ENCODE results near the gene SEMA5A.
"Not testable (repeated sequence)": the region's sequence is repeated elsewhere in the genome, so short reads cannot be mapped to it uniquely, and the experiment has no call there.

The SEMA5A gene

GRCh38 chr5:9431496-9432258 lies 114.2 kb downstream of the SEMA5A start:
- DNase-seq, result no peak

DNA sequence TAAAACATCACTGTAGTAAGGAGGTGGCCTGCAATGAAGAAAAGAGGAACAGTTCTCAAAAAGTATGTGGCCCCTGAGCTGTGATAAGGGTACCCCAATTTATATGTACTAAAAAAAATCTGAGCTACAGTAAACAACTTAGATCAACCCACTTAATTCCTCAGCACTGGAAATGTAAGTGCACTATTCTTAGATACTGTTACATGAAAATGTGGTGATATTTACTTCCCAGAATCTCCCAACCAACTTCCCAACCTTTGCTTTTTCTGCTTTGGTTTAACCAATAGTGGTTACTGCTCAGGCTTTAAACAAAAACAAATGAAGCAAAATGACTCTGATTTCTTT lies 114.8 kb downstream of the SEMA5A start:
- no peak for DNase-seq

DNA sequence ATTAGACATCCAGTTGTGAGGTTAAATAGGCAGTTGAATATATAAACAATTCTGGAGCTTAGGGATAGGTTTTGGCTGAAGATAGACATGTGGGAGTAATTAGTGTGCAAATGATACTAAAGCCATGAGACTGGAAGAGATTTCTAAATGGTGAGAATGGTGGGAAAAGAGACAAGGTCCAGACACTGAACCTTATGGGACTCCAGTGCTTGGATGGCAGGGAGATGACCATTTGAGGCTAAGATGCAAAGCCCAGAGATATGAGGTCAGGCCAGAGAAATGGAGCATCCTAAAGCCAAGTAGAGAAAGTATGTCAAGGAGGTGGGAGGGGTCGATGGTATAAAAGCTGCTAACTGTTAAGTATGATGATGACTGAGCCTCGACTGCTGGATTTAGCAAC lies 115.6 kb downstream of the SEMA5A start:
- DNase-seq, result no peak

GRCh38 chr5:9429691-9430215 lies 116.1 kb downstream of the SEMA5A start:
- DNase-seq, result no peak

DNA sequence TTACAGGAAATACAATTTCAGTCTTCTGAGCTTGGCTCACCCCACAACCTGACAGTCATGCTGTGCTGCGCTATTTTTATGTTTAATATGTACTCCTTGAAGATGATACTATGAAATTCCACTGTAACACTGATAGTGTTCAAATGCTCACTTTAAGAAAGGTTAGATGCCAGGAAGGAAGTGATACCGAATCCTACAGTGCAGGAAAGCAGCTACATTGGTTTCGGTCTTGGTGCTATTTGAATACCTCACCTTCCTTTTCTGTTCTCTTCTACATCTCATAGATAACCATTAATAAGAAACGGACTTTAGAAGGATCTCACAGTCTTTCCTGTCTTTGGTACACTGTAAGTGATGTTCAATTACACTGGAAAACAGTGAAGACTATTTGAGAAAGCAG lies 117.6 kb downstream of the SEMA5A start:
- DNase-seq, result no peak

DNA sequence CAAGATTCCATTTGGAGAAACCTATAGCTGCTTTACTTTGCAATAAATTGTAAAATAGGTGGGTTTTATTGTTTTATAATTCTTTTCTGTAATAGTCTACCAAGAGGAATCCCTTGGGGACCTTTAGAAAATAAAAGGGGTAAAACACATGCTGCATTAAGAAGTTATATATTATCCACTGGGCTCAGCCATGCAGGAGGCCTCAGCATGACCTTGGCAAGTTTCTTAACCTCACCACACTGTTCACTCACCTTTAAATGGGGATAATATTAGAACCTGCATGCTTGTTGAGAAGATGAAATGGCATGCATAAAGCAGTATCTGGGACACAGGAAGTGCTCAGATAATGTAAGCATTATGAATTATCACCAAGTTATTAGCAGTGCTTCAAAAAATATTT lies 120.2 kb downstream of the SEMA5A start:
- DNase-seq, result no peak

- no peak for DNase-seq
Measured at GRCh38 chr5:9423571-9423970, 122.3 kb downstream of the SEMA5A start.

GRCh38 chr5:9421884-9422283 lies 124.0 kb downstream of the SEMA5A start:
- DNase-seq, result no peak

GRCh38 chr5:9419794-9420193 lies 126.1 kb downstream of the SEMA5A start:
- no peak for DNase-seq

DNA sequence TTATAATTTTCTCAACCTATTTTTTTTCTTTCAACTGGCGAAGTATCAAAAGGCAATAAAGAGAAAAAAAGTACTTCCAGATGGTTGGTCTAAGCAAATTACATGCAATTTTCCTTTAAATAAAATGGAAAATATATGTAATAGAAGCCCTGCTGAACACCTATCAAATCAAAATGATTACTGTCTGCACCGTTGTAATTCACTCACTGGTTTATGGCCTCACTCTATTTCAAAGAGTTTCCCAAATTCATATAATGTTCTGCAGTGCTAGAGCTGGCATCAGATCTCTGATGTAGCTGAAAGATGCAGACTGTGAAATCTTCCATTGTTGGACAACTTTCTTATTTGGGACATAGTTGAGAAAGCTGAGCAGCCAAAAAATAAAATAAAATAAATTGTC lies 130.3 kb downstream of the SEMA5A start:
- DNase-seq, result no peak

DNA sequence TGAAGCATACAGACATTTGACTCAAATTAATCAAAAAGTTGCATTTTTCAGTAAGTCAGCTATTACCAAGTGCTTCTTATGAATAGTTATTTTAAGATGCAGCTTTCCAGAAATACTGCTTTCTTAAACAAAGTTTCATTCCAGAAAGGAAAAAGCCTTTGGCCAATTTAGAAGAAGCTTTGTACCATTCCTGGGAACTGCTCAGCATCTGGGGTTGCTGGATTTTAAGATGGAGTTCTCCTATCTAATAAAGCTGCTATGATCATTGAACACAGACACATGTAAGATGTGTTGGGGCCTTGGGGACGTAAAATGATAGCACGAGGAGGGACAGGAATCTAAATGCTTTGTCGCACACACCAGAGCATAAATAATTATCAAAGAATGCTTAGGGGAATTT lies 130.8 kb downstream of the SEMA5A start:
- no peak for DNase-seq

- DNase-seq, result no peak
Measured at GRCh38 chr5:9411142-9411541, 134.7 kb downstream of the SEMA5A start.

GRCh38 chr5:9409413-9409960 lies 136.4 kb downstream of the SEMA5A start:
- DNase-seq, result no peak

DNA sequence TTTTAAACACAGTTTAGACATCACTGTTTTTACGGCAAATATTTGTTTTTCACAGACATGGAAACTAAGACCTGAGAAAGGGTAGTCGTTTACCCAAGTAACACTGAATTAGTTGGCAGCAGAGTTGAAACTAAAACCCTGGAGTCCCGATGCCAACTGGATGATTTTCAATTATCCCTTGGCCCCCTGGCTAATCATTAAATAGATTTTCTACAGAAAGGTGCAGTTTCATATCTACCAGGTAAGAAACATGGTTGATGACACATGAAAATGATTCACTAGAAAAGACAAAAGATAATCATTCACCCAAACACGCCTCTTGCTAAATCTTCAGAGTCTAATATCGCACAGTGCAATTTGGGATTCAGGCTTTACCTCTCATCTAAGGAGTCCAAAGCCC lies 136.9 kb downstream of the SEMA5A start:
- no peak for DNase-seq

DNA sequence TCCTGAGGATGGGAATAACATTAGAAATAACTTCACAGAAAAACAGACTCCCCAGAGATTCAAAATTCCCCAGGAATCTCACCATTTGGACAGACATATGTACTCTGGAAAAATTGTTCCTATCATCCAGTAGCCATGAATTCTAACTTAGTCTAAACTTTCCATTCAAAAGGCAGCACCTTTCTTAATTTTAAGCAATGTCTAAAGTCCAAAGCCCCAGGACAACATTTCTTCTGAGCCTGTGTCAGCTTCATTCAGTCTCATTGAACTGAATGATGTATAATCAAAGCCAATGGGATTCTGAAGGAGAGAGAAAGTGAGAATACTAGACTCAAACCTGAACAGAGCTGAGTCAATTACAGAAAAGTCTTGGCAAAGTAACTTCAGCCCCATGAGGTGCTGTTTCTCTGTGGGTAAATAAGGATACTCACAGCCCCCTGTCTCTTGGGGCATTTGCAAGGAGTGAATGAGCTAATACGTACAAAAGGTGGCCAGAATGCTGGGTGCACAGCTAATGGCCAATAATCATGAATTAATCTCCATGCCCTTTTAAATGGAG lies 140.6 kb downstream of the SEMA5A start:
- no peak for DNase-seq

DNA sequence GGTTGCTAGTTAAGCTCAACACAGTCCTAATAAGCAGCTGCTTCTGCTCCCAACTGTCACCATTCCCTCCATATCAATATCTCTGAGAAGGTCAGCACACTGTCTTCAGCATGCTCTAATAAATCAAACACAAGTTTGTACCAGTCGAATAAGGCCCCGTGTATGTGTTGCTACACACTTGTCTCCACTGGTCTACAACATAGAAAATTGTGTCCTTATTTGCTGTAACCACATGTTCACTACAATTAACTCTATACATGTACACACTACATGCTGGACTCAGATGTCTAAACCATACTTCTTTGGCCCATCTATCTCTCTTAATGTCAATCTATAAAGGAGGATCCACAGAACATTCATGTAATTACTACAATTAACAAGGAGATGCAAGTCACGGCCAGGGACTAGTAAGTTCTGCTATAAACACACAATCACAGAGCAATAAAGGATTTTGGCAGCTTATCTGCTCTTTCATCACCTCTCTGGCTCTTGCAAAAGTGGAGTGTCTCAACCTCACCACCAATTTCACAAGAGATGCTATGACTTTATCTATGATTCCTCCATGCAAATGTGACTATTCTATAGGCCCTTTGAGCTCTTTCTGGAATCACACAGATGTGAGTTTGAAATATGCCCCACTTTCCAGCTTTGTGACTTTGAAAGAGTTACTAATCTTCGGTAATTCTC lies 143.9 kb downstream of the SEMA5A start:
- no peak for DNase-seq

GRCh38 chr5:9399783-9400182 lies 146.1 kb downstream of the SEMA5A start:
- DNase-seq, result not testable (repeated sequence)

GRCh38 chr5:9399094-9399493 lies 146.8 kb downstream of the SEMA5A start:
- DNase-seq, result no peak

GRCh38 chr5:9398227-9398626 lies 147.6 kb downstream of the SEMA5A start:
- DNase-seq, result no peak

DNA sequence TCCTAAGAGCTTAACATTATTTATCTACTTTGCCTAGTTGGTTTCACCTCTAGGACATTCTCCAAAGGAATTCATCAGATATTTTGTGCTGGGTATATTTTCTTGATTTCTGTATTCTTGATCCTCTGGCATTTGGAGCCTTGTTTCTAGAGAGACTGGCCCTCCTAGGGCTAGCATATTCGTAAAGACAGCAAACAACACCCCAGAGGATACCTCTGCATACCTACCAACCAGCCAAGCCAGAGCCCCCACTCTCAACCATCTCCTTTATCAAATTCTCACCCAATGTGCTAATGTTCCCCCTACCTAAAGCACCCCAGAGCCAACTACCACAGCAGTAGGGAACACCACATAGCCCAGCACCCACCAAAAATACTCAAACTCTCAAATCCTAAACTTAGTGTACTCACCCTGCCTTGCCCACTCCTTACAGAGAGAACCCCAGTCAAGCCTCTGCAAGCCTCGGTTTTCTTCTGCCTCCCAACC lies 149.5 kb downstream of the SEMA5A start:
- DNase-seq, result no peak

DNA sequence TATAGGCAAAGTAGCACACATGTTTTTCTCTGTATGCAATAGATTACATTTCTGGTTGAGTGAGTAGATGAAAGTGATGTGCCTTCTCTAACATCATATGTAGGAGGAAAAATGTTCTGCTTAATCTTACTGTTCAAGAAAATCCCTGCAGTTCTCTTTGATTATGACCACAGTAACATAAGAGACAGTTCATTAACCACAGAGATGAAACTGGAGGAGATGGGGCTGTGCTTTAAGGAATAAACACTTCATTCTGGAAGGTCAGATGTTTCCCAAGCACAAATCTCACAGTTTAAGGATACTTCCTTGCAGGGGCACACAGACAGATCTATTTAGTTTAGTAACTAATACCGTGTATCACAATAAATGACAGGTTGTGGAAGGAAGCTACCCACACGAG lies 150.2 kb downstream of the SEMA5A start:
- DNase-seq, result no peak

- DNase-seq, result no peak
Measured at GRCh38 chr5:9394221-9394620, 151.7 kb downstream of the SEMA5A start.

DNA sequence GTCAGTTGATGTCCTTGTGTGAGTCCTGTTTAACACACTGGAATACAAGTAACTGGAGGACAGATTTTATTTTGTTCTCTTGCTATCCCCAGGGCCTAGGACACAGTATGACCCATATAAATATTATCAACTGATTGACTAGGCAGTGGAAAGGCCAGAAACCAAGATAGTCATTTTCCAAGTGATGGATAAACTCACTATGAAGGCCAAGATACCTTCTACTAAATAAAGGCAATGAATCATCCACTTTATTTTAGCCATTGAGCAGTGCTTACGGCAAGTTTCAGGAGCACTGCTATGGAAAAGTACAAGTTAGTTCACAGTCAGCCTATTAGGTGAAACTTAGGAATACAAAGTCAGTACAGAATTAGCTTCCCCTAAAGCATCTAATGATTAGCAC lies 153.2 kb downstream of the SEMA5A start:
- DNase-seq, result no peak

GRCh38 chr5:9391080-9391479 lies 154.8 kb downstream of the SEMA5A start:
- no peak for DNase-seq

Data from CD4-positive, alpha-beta T cell treated with Interferon alpha-2 for 1 hour (primary cell).